KMS-11 (cell line): ENCODE results near the gene CD46.
A peak's percentile ranks its signal among the peaks of the same experiment; 100 is the strongest.
"Not testable (repeated sequence)": the region's sequence is repeated elsewhere in the genome, so short reads cannot be mapped to it uniquely, and the experiment has no call there.

ENCODE experiments used
- H2AFZ ChIP-seq: fragments of 200-600 bp; sonication (generic); 2 replicates; pipeline ENCODE4 v1.6.1; 2016; ENCODE audit warnings: antibody characterized with exemption, mixed run types, low read depth
- H3K27ac ChIP-seq: fragments of 200-600 bp; sonication (generic); 2 replicates; pipeline ENCODE4 v1.6.1; 2016; ENCODE audit warnings: mild to moderate bottlenecking, mixed run types
- H3K27me3 ChIP-seq: fragments of 200-600 bp; sonication (generic); 2 replicates; pipeline ENCODE4 v1.6.1; 2017; ENCODE audit warnings: mild to moderate bottlenecking, low read depth, mixed run types, moderate library complexity; ENCODE audit not compliant: insufficient read depth
- H3K36me3 ChIP-seq: fragments of 200-600 bp; sonication (generic); 2 replicates; pipeline ENCODE4 v1.6.1; 2017; ENCODE audit warnings: mild to moderate bottlenecking, mixed run types; ENCODE audit not compliant: insufficient read depth
- H3K4me1 ChIP-seq: fragments of 200-600 bp; sonication (generic); 2 replicates; pipeline ENCODE4 v1.6.1; 2016; ENCODE audit warnings: mild to moderate bottlenecking, low read depth, mixed run types; ENCODE audit not compliant: poor library complexity, severe bottlenecking
- H3K4me2 ChIP-seq: fragments of 200-600 bp; sonication (generic); 2 replicates; pipeline ENCODE4 v1.7.0; 2016; ENCODE audit warnings: mild to moderate bottlenecking, mixed run types
- H3K4me3 ChIP-seq: fragments of 200-600 bp; sonication (generic); IDR thresholded peaks from 2 replicates; pipeline ENCODE4 v1.6.1; 2017; ENCODE audit warnings: low read depth, low read length, mixed read lengths; ENCODE audit not compliant: insufficient read depth
- H3K79me2 ChIP-seq: fragments of 200-600 bp; sonication (generic); 2 replicates; pipeline ENCODE4 v1.6.1; 2016; ENCODE audit warnings: low read depth, mixed run types; ENCODE audit not compliant: insufficient read depth
- H3K9ac ChIP-seq: fragments of 200-600 bp; sonication (generic); 2 replicates; pipeline ENCODE4 v1.6.1; 2016; ENCODE audit warnings: mild to moderate bottlenecking, mixed run types
- H4K20me1 ChIP-seq: fragments of 200-600 bp; sonication (generic); 2 replicates; pipeline ENCODE4 v1.6.1; 2016; ENCODE audit warnings: mild to moderate bottlenecking, mixed run types; ENCODE audit not compliant: insufficient read depth
- TF ChIP-seq, protein P1 (sequence below): fragments of 200-600 bp; sonication (generic); conservative IDR thresholded peaks from 2 replicates; pipeline ENCODE4 v1.6.1; 2017; ENCODE audit warnings: low read depth, mild to moderate bottlenecking, antibody characterized with exemption, low read length, moderate library complexity, mixed read lengths

The CD46 gene

GRCh38 chr1:207747627-207748492 lies 4.0 kb upstream of the CD46 start:
- Histone ChIP-seq H3K4me3 (no peak overlapping the region), H2AFZ (no peak overlapping the region), H4K20me1 (peaks cover under 1% of the 10 kb centered on the region; the same call in 1 of the 2 replicates), H3K9ac (no peak overlapping the region), H3K79me2 (peaks cover 8% of the 10 kb centered on the region), H3K4me1 (peaks cover 9% of the 10 kb centered on the region), H3K4me2 (no peak overlapping the region), H3K27ac (no peak overlapping the region), H3K36me3 (no peaks in the 10 kb centered on the region), H3K27me3 (no peaks in the 10 kb centered on the region)
- TF ChIP-seq, protein P1, sequence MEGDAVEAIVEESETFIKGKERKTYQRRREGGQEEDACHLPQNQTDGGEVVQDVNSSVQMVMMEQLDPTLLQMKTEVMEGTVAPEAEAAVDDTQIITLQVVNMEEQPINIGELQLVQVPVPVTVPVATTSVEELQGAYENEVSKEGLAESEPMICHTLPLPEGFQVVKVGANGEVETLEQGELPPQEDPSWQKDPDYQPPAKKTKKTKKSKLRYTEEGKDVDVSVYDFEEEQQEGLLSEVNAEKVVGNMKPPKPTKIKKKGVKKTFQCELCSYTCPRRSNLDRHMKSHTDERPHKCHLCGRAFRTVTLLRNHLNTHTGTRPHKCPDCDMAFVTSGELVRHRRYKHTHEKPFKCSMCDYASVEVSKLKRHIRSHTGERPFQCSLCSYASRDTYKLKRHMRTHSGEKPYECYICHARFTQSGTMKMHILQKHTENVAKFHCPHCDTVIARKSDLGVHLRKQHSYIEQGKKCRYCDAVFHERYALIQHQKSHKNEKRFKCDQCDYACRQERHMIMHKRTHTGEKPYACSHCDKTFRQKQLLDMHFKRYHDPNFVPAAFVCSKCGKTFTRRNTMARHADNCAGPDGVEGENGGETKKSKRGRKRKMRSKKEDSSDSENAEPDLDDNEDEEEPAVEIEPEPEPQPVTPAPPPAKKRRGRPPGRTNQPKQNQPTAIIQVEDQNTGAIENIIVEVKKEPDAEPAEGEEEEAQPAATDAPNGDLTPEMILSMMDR = no peak

GRCh38 chr1:207748737-207749528 lies 2.9 kb upstream of the CD46 start:
- H3K9ac ChIP-seq = no peak overlapping the region
- TF ChIP-seq, protein P1 = no peak
- H3K79me2 ChIP-seq = peaks cover 19% of the 10 kb centered on the region
- no peak overlapping the region for H2AFZ ChIP-seq
- H3K4me2 ChIP-seq = no peak overlapping the region
- H3K36me3 ChIP-seq = no peaks in the 10 kb centered on the region
- H3K27ac ChIP-seq = no peak overlapping the region
- peaks cover 7% of the 10 kb centered on the region; the same call in 1 of the 2 replicates for H4K20me1 ChIP-seq
- no peak overlapping the region for H3K4me3 ChIP-seq
- peaks cover 19% of the 10 kb centered on the region for H3K4me1 ChIP-seq
- H3K27me3 ChIP-seq = no peaks in the 10 kb centered on the region

DNA sequence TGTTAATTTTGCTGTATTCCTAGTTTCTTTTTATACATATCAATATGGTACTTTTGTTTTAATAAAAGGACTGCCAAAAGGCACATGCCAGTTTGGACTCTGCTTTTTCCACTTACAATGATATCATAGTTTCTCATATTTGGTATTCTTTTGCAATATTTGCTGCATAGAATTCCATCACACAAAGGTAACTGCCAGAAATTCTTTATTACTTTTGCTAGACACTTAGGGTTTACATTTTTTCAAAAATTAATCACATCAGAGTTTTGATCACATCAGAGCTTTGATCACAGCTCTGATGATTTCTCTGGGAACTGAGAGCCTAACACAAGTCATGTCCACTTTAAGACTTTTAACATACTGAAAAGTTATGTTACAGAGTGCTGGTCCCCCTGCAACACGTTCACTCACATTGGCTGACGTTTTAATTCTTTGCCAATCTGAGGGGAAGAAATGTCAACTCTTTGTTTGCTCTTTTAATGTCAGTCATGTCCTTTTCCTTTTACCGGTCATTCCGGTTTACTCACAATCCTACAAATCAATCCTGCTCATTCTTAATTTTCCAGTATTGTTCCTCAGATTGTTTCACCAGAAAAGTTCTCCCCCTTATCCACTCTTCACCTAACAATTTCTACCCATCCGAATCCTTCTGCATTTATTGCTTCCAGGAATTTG lies 1.1 kb upstream of the CD46 start:
- peaks cover 36% of the 10 kb centered on the region for H3K4me1 ChIP-seq
- no peaks in the 10 kb centered on the region for H3K36me3 ChIP-seq
- H2AFZ ChIP-seq = peak overlapping the region; percentile 85
- no peak overlapping the region for H3K4me3 ChIP-seq
- H4K20me1 ChIP-seq = peaks cover 7% of the 10 kb centered on the region; the same call in 1 of the 2 replicates
- peaks cover 37% of the 10 kb centered on the region for H3K79me2 ChIP-seq
- TF ChIP-seq, protein P1 = no peak
- H3K9ac ChIP-seq = 0 out of 2 replicates have a peak overlapping the region, but pooled peaks have one; percentile 72
- H3K27ac ChIP-seq = no peak overlapping the region
- peak overlapping the region; percentile 81 for H3K4me2 ChIP-seq
- H3K27me3 ChIP-seq = no peaks in the 10 kb centered on the region

- not testable (repeated sequence) for H3K4me3 ChIP-seq, H3K36me3 ChIP-seq, H3K27me3 ChIP-seq, H4K20me1 ChIP-seq
- Histone ChIP-seq H3K79me2 (peaks cover 44% of the 10 kb centered on the region), H2AFZ (peak overlapping the region; percentile 85), H3K4me2 (peak overlapping the region; percentile 81), H3K4me1 (peaks cover 42% of the 10 kb centered on the region), H3K27ac (peak overlapping the region; percentile 80), H3K9ac (peak overlapping the region; percentile 72; the same call in 1 of the 2 replicates)
Measured at GRCh38 chr1:207751463-207751789, 428 bp upstream of the CD46 start.
